Measurements from ENCODE around the gene TEP1. TPM values are rescaled to one million over a fixed set of nuclear protein-coding genes. Genes with fewer than 3 reads are reported as not detected.

TEP1 gene
- total RNA-seq, 1 experiment from 2014 or later = 18.8 TPM

GRCh38 chr14:20391505-20391904 lies 21.8 kb downstream of the TEP1 start:
- H3K27ac Mint-ChIP-seq (ENCODE audit: unreplicated experiment) = no peak overlapping the region
- no peak for DNase-seq
- ChIA-PET CTCF (no interaction called here), POLR2A (no interaction called here)
- Histone ChIP-seq H3K4me1 (no peaks in the 10 kb centered on the region), H3K27me3 (replicated peaks; ENCODE audit: control insufficient read depth, insufficient read depth, low read length) (no peaks in the 10 kb centered on the region), H3K36me3 (ENCODE audit: control insufficient read depth, insufficient read depth, low read length) (no peaks in the 10 kb centered on the region), H3K9me3 (no peaks in the 10 kb centered on the region), H3K4me3 (ENCODE audit: low read depth, low read length) (no peak overlapping the region)
- intact Hi-C loops (cut with micrococcal nuclease; ENCODE audit: unreplicated experiment) = no loop called here
- TF ChIP-seq CTCF (IDR thresholded peaks at IDR 0.05; ENCODE audit: insufficient read depth in 1 of 2, low read depth in 1 of 2, low read length in 1 of 2, severe bottlenecking in 1 of 2, unreplicated experiment in 1 of 2) = no peak
- H3K27me3 Mint-ChIP-seq (ENCODE audit: insufficient read depth, unreplicated experiment) = no peaks in the 10 kb centered on the region
- H3K9me3 Mint-ChIP-seq (ENCODE audit: unreplicated experiment) = no peaks in the 10 kb centered on the region
- H3K36me3 Mint-ChIP-seq (ENCODE audit: insufficient read depth, unreplicated experiment) = peaks cover 38% of the 10 kb centered on the region
- no peaks in the 10 kb centered on the region for H3K4me1 Mint-ChIP-seq (ENCODE audit: low read depth, unreplicated experiment)
- BruUV-seq (replicated peaks) = no TSS peak
- no peak overlapping the region for H3K4me3 Mint-ChIP-seq (ENCODE audit: unreplicated experiment)

- no TSS peak for BruUV-seq (replicated peaks)
- Mint-ChIP-seq H3K36me3 (ENCODE audit: insufficient read depth, unreplicated experiment) (peaks cover 35% of the 10 kb centered on the region), H3K4me3 (ENCODE audit: unreplicated experiment) (no peak overlapping the region), H3K27ac (ENCODE audit: unreplicated experiment) (no peak overlapping the region), H3K27me3 (ENCODE audit: insufficient read depth, unreplicated experiment) (no peaks in the 10 kb centered on the region), H3K9me3 (ENCODE audit: unreplicated experiment) (no peaks in the 10 kb centered on the region), H3K4me1 (ENCODE audit: low read depth, unreplicated experiment) (no peaks in the 10 kb centered on the region)
- H3K36me3 ChIP-seq (ENCODE audit: control insufficient read depth, insufficient read depth, low read length) = peaks cover 3% of the 10 kb centered on the region
- CTCF ChIA-PET = no interaction called here
- intact Hi-C loops (cut with micrococcal nuclease; ENCODE audit: unreplicated experiment) = no loop called here
- no peak overlapping the region for H3K4me3 ChIP-seq (ENCODE audit: low read depth, low read length)
- H3K27me3 ChIP-seq (replicated peaks; ENCODE audit: control insufficient read depth, insufficient read depth, low read length) = no peaks in the 10 kb centered on the region
- no peak for TF ChIP-seq CTCF (IDR thresholded peaks at IDR 0.05; ENCODE audit: insufficient read depth in 1 of 2, low read depth in 1 of 2, low read length in 1 of 2, severe bottlenecking in 1 of 2, unreplicated experiment in 1 of 2)
- DNase-seq = no peak
- no peaks in the 10 kb centered on the region for H3K4me1 ChIP-seq
- no peaks in the 10 kb centered on the region for H3K9me3 ChIP-seq
- POLR2A ChIA-PET = no interaction called here
Measured at GRCh38 chr14:20388159-20388558, 25.1 kb downstream of the TEP1 start.

- H3K27me3 Mint-ChIP-seq (ENCODE audit: insufficient read depth, unreplicated experiment) = no peaks in the 10 kb centered on the region
- intact Hi-C loops (cut with micrococcal nuclease; ENCODE audit: unreplicated experiment) = no loop called here
- POLR2A ChIA-PET = no interaction called here
- H3K9me3 ChIP-seq = no peaks in the 10 kb centered on the region
- CTCF ChIA-PET = no interaction called here
- no peaks in the 10 kb centered on the region for H3K4me1 Mint-ChIP-seq (ENCODE audit: low read depth, unreplicated experiment)
- H3K9me3 Mint-ChIP-seq (ENCODE audit: unreplicated experiment) = no peaks in the 10 kb centered on the region
- no peaks in the 10 kb centered on the region for H3K27me3 ChIP-seq (replicated peaks; ENCODE audit: control insufficient read depth, insufficient read depth, low read length)
- no TSS peak for BruUV-seq (replicated peaks)
- H3K4me1 ChIP-seq = no peaks in the 10 kb centered on the region
- H3K36me3 Mint-ChIP-seq (ENCODE audit: insufficient read depth, unreplicated experiment) = peaks cover 33% of the 10 kb centered on the region
- no peak overlapping the region for H3K4me3 Mint-ChIP-seq (ENCODE audit: unreplicated experiment)
- DNase-seq = no peak
- H3K4me3 ChIP-seq (ENCODE audit: low read depth, low read length) = no peak overlapping the region
- no peak for TF ChIP-seq CTCF (IDR thresholded peaks at IDR 0.05; ENCODE audit: insufficient read depth in 1 of 2, low read depth in 1 of 2, low read length in 1 of 2, severe bottlenecking in 1 of 2, unreplicated experiment in 1 of 2)
- H3K36me3 ChIP-seq (ENCODE audit: control insufficient read depth, insufficient read depth, low read length) = peaks cover 3% of the 10 kb centered on the region
- H3K27ac Mint-ChIP-seq (ENCODE audit: unreplicated experiment) = no peak overlapping the region
Measured at GRCh38 chr14:20387576-20387975, 25.7 kb downstream of the TEP1 start.
